Sigmoid colon (tissue), 7 donors: ENCODE results near the gene RER1. TPM values are rescaled to one million over a fixed set of nuclear protein-coding genes. Genes with fewer than 3 reads are reported as not detected.

Source experiments
- DNase-seq: peaks from one replicate; pipeline ENCODE4 v3.0.0-alpha.2; 2019
- H3K27ac ChIP-seq, 4 donors: fragments of 200-600 bp; sonication (generic); one replicate each; pipeline ENCODE4 v1.5.1; 2016 to 2019; ENCODE audit warnings: mild to moderate bottlenecking in 1 of 4
- H3K27me3 ChIP-seq, 3 donors: fragments of 200-600 bp; sonication (generic); one replicate each; pipeline ENCODE4 v1.5.1; 2019; ENCODE audit warnings: mild to moderate bottlenecking in 1 of 3
- H3K36me3 ChIP-seq, 4 donors: fragments of 200-600 bp; sonication (generic); one replicate each; pipeline ENCODE4 v1.5.1; 2016 to 2019
- H3K4me1 ChIP-seq, 4 donors: fragments of 200-600 bp; sonication (generic); one replicate each; pipeline ENCODE4 v1.5.1; 2017 to 2019
- H3K4me3 ChIP-seq, 4 donors: fragments of 200-600 bp; sonication (generic); one replicate each; pipeline ENCODE4 v1.5.1; 2017 to 2019; ENCODE audit warnings: mild to moderate bottlenecking in 2 of 4, moderate library complexity in 1 of 4
- H3K9me3 ChIP-seq, 4 donors: fragments of 200-600 bp in 3 of 4; sonication (generic) in 3 of 4; one replicate each; pipeline versions ENCODE4 v1.5.1 to v1.6.1; 2013 to 2019
- CTCF ChIP-seq, 4 experiments: fragments of 450-650 bp in 3 of 4; fragments of 200-600 bp in 1 of 4; IDR thresholded peaks; one replicate each; pipeline ENCODE4 v1.5.1; 2016 to 2019; ENCODE audit warnings: antibody characterized with exemption in 4 of 4, mild to moderate bottlenecking in 3 of 4, moderate library complexity in 2 of 4
- EP300 ChIP-seq, 4 donors: sonication (generic); formaldehyde crosslinking; IDR thresholded peaks; one replicate each; pipeline ENCODE4 v1.6.1; 2017; ENCODE audit warnings: antibody characterized with exemption in 4 of 4
- POLR2A ChIP-seq, 2 donors: fragments of 450-650 bp; IDR thresholded peaks; one replicate each; pipeline ENCODE4 v1.6.1; 2016; ENCODE audit warnings: antibody characterized with exemption in 2 of 2, mild to moderate bottlenecking in 2 of 2, moderate library complexity in 2 of 2
- POLR2AphosphoS5 ChIP-seq, 4 donors: sonication (generic); formaldehyde crosslinking; IDR thresholded peaks; one replicate each; pipeline ENCODE4 v1.6.1; 2017; ENCODE audit warnings: antibody characterized with exemption in 4 of 4
- WGBS, 2 donors: extraction: QIAGEN DNeasy Blood & Tissue Kit; methylation state at CpG; one replicate each; pipeline ENCODE4 v1.1.7; 2013; 5-methylcytosine and 5-hydroxymethylcytosine counted together
- intact Hi-C: fragments of 100-400 bp; cut with DNase I; formaldehyde crosslinking; loops from one replicate; pipeline ENCODE4 v1.15.1; 2023
- polyA plus RNA-seq, 3 donors: library from polyadenylated mRNA; stranded (reverse); fragments of 200-250 nt; gene quantifications; one replicate each; pipeline ENCODE4 v1.2.3, GENCODE V29; 2013
- total RNA-seq, 4 donors: library from RNA; depleted of rRNA; stranded (reverse); fragments of >200 nt; gene quantifications; one replicate each; pipeline ENCODE4 v1.1.0, GENCODE V29; 2016
- donor health status: healthy with polysubstance abuse.
- donor health status: Bipolar disorder and iron deficiency.
- donor health status: healthy.

RER1 gene
- total and polyA plus RNA-seq, 7 donors, result 40.8 to 113 (median 51.7) TPM

- H3K27me3 ChIP-seq, result no peaks in the 10 kb centered on the region
- H3K27ac ChIP-seq, result no peak overlapping the region
- H3K4me1 ChIP-seq, result no peaks in the 10 kb centered on the region
- intact Hi-C loops, result no loop called here
- WGBS, 2 donors, result 79 to 86% methylated on average over 28 of the region's 28 CpGs
- no peak overlapping the region for H3K4me3 ChIP-seq
- no peak for DNase-seq
- H3K9me3 ChIP-seq, result no peaks in the 10 kb centered on the region
- H3K36me3 ChIP-seq, result peaks cover 42 to 79% (median 52%) of the 10 kb centered on the region in 4 donors
- no peak for TF ChIP-seq EP300 (IDR thresholded peaks at IDR 0.05)
- TF ChIP-seq POLR2AphosphoS5 (IDR thresholded peaks at IDR 0.05), result no peak
- TF ChIP-seq CTCF (IDR thresholded peaks at IDR 0.05), result no peak
- no peak for TF ChIP-seq POLR2A (IDR thresholded peaks at IDR 0.05)
Observed at GRCh38 chr1:2405588-2406295, 14.1 kb downstream of the RER1 start.

- Histone ChIP-seq H3K27me3 (no peaks in the 10 kb centered on the region), H3K9me3 (no peaks in the 10 kb centered on the region), H3K4me1 (peaks cover 0 to 3% (median 3%) of the 10 kb centered on the region in 4 donors), H3K27ac (no peak overlapping the region), H3K4me3 (no peak overlapping the region), H3K36me3 (peaks cover 38 to 74% (median 48%) of the 10 kb centered on the region in 4 donors)
- WGBS, 2 donors, result 80 to 88% methylated on average over 26 of the region's 26 CpGs
- DNase-seq, result no peak
- intact Hi-C loops, result no loop called here
- TF ChIP-seq POLR2A (IDR thresholded peaks at IDR 0.05) (no peak), EP300 (IDR thresholded peaks at IDR 0.05) (no peak), CTCF (IDR thresholded peaks at IDR 0.05) (no peak), POLR2AphosphoS5 (IDR thresholded peaks at IDR 0.05) (no peak)
Observed at GRCh38 chr1:2406451-2407041, 14.9 kb downstream of the RER1 start.

- H3K27me3 ChIP-seq, result no peaks in the 10 kb centered on the region
- no peak for TF ChIP-seq POLR2AphosphoS5 (IDR thresholded peaks at IDR 0.05)
- no peak for TF ChIP-seq POLR2A (IDR thresholded peaks at IDR 0.05)
- no peak for TF ChIP-seq EP300 (IDR thresholded peaks at IDR 0.05)
- H3K4me3 ChIP-seq, result no peak overlapping the region
- H3K4me1 ChIP-seq, result peaks cover 0 to 10% (median 8%) of the 10 kb centered on the region in 4 donors
- H3K27ac ChIP-seq, result no peak overlapping the region
- DNase-seq, result no peak
- no peaks in the 10 kb centered on the region for H3K9me3 ChIP-seq
- 86 to 87% methylated on average over 25 of the region's 25 CpGs for WGBS, 2 donors
- peaks cover 30 to 65% (median 40%) of the 10 kb centered on the region in 4 donors for H3K36me3 ChIP-seq
- intact Hi-C loops, result no loop called here
Observed at GRCh38 chr1:2407166-2407990, 15.7 kb downstream of the RER1 start.

GRCh38 chr1:2407991-2408275 is 16.3 kb downstream of the RER1 start:
- no peaks in the 10 kb centered on the region for H3K27me3 ChIP-seq
- DNase-seq, result no peak
- H3K4me3 ChIP-seq, result no peak overlapping the region
- WGBS, 2 donors, result 95 to 96% methylated on average over 8 of the region's 8 CpGs
- peaks cover 25 to 60% (median 34%) of the 10 kb centered on the region in 4 donors for H3K36me3 ChIP-seq
- H3K9me3 ChIP-seq, result no peaks in the 10 kb centered on the region
- peaks cover 0 to 13% (median 8%) of the 10 kb centered on the region in 4 donors for H3K4me1 ChIP-seq
- intact Hi-C loops, result no loop called here
- no peak overlapping the region for H3K27ac ChIP-seq
- TF ChIP-seq POLR2A (IDR thresholded peaks at IDR 0.05) (no peak), POLR2AphosphoS5 (IDR thresholded peaks at IDR 0.05) (no peak), CTCF (IDR thresholded peaks at IDR 0.05) (no peak), EP300 (IDR thresholded peaks at IDR 0.05) (no peak)

GRCh38 chr1:2408456-2408855 is 16.8 kb downstream of the RER1 start:
- peaks cover 0 to 18% (median 13%) of the 10 kb centered on the region in 4 donors for H3K4me1 ChIP-seq
- no peak overlapping the region for H3K4me3 ChIP-seq
- TF ChIP-seq POLR2A (IDR thresholded peaks at IDR 0.05) (no peak), EP300 (IDR thresholded peaks at IDR 0.05) (no peak)
- H3K27me3 ChIP-seq, result no peaks in the 10 kb centered on the region
- peaks cover 21 to 55% (median 31%) of the 10 kb centered on the region in 4 donors for H3K36me3 ChIP-seq
- no peak for DNase-seq
- 88 to 93% methylated on average over 24 of the region's 24 CpGs for WGBS, 2 donors
- H3K9me3 ChIP-seq, result no peaks in the 10 kb centered on the region
- intact Hi-C loops, result no loop called here
- no peak overlapping the region for H3K27ac ChIP-seq
